ENCODE results near the gene WBP1L. TPM values are rescaled to one million over a fixed set of nuclear protein-coding genes. Genes with fewer than 3 reads are reported as not detected.
"Not testable (repeated sequence)": the region's sequence is repeated elsewhere in the genome, so short reads cannot be mapped to it uniquely, and the experiment has no call there.

Gene WBP1L
- total RNA-seq, 1 donor from 2014 or later, result 55.2 TPM

DNA sequence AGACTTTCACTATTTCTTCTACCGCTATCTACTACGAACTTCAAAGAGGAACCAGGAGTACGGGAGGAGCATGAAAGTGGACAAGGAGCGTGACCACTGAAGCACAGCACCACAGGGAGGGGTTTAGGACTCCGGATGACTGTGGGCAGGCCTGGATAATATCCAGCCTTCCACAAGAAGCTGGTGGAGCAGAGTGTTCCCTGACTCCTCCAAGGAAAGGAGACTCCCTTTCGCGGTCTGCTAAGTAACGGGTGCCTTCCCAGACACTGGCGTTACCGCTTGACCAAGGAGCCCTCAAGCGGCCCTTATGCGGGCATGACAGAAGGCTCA lies 15.2 kb downstream of the WBP1L start:
- not testable (repeated sequence) for DNase-seq (ENCODE audit: low spot score)

DNA sequence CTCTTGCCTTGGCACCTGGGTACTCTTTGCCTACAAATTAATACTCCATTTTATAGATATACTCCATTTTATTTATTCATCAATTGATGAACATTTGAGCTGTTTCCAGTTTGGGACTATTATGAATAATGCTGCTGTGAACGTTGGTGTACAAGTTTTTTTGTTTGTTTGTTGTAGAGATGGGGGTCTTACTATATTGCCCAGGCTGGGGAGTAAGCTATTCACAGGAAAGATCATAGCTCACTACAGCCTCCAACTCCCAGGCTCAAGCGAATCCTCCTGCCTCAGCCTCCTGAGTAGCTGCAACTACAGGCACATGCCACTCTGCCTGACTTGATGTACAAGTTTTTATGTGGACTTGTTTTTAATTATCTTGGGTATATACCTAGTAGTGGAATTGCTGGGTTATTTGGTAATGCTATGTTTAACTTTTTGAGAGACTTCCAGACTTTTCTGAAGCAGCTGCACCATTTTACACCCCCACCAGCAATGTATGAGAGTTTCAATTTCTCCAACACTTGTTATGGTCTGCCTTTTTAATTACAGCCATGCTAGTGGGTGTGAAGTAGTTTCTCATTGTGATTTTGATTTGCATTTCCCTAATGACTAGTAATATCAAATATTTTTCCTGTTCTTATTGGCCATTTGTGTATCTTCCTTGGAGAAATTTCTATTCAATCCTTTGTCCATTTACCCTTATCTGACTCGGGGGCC lies 15.9 kb downstream of the WBP1L start:
- DNase-seq (ENCODE audit: low spot score), result no peak

DNA sequence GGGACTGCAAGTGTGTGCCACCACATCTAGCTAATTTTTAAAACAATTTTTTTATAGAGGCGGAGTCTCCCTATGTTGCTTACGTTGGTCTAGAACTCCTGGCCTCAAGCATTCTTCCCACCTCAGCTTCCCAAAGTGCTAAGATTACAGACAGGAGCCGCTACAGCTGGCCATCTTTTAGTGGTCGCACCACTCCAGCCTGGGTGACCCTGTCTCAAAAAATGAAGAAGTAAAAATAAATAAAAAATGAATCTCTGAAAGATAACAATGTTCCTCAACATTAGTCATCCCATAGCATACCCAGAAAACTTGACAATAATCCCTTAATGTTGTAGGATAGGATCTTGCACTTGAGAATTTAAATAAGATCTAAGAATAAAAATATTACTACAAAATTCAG lies 18.2 kb downstream of the WBP1L start:
- DNase-seq (ENCODE audit: low spot score), result no peak

DNA sequence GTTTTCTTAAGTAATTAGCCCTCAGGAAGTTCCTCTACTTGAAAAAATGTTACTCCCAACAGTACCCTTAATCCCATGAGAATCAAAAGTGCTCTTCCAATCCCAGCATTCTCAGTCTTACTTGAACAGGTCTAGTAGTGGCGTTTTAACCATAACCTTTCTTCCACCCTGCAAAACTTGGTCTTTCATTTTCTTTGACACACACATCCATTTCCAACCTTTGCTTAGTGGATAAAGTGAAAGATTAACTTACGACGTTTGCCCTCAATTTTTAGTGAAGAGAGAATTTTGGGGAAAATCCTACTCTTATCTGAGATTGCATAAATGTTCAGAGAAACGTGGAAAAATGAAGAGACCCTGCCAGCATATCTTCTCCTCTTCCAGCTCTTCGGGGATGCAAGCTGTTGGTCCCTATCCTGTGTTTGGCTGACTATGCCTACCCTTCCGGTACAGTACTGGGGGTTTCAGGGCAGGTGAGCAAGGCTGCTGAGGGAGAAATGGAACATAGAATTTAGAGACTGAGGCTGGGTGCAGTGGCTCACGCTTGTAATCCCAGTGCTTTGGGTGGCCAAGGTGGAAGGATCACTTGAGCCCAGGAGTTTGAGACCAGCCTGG lies 18.8 kb downstream of the WBP1L start:
- no peak for DNase-seq (ENCODE audit: low spot score)

DNA sequence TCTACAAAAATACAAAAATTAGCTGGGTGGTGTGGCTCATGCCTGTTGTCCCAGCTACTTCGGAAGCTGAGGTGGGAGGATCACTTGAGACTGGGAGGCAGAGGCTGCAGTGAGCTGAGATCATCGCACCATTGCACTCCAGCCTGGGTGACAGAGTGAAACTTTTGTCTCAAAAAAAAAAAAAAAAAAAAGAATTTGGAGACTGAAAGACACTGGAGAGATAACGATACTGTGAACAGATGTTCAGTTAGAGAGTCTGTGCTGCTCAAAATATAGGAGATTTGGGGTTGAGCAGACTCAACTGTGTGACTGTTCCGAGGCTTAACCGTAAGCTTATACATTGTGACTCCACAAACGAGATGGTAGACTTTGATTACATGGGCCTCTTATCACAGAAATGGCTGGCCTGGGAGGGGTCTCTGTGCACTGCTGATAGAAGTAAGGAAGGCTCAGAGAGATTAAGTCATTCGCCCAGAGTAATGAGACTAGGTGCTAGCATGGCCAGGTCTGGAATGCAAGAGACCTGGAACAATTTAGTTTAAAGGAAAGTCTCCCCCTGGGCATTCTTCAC lies 19.4 kb downstream of the WBP1L start:
- DNase-seq (ENCODE audit: low spot score), result no peak

DNA sequence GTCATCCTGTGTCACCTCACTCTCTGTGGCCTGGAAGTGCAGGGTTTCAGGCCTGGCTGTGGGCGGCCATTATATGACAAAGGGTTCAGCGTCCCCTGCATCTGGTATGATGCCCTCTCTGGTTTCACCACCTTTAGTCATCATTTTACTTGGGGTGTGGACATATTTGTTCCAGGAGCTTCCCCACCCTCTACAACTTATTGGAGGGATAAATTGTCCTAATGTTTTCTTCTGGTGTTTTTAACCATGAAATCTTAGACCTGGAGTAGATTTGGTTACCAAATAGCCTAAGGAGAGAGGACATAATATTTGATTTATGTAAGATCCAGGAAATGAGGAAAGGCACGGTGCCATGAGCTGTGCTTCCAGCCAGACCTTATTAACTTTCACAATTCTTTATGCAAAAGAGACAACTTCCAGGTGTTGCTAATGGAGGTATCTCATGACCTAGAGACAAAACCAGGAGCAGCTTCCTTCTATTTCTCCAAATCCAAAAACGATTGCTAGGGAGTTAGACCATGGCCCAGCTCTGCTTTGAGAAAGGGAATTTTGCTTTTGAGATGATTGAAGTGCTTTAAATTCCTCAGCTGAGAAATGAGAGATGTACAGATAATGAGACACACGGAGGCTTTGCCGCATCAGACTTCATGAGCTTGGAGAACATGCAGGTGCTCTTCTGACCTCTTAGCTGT lies 20.9 kb downstream of the WBP1L start:
- no peak for DNase-seq (ENCODE audit: low spot score)

DNA sequence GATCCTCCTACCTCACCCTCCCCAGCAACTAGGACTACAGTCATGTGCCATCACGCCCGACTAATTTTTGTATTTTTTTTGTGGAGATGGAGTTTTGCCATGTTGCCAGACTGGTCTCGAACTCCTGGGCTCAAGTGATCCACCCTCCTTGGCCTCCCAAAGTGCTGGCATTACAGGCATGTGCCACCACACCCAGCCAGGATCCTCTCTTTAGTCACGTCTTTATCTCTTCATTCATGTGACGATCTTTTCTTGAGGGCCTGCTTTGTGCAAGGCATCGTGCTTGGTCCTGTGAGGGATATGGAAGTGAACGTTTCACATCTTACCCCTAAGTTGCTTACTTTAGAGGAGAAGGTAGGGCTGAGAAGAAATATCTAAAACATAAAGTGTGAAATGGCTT lies 21.6 kb downstream of the WBP1L start:
- DNase-seq (ENCODE audit: low spot score), result no peak

DNA sequence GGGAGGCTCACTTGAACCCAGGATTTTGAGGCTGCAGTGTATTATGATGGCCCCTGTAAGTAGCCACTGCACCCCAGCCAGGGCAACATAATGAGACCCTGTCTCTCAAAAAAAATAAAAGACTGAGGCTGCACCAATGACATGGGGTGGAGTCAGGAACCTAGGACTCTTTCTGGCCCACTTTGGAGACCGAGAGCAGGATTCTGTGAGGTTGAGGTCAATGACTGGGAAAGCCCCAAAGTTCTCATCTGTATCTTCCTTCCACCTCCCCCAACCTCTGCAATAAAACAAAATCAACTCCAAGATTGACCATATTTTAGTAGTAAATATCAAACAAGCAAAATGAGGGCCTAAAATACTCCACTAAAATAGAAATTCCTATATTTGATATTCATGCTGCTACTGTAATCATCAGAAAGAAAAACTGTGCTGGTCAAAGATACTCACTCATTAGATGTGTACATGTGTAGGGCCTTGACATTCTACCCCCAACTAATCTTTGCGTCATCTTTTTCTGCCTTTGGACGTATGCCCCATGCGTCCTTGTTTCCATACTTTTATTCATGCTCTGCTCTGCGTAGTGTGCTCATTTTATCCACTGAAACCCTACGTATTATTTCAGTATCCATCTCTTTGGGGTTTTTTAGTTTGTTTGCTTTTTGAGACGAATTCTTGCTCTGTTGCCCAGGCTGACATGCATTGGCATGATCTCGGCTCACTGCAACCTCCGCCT lies 23.8 kb downstream of the WBP1L start:
- DNase-seq (ENCODE audit: low spot score), result no peak

DNA sequence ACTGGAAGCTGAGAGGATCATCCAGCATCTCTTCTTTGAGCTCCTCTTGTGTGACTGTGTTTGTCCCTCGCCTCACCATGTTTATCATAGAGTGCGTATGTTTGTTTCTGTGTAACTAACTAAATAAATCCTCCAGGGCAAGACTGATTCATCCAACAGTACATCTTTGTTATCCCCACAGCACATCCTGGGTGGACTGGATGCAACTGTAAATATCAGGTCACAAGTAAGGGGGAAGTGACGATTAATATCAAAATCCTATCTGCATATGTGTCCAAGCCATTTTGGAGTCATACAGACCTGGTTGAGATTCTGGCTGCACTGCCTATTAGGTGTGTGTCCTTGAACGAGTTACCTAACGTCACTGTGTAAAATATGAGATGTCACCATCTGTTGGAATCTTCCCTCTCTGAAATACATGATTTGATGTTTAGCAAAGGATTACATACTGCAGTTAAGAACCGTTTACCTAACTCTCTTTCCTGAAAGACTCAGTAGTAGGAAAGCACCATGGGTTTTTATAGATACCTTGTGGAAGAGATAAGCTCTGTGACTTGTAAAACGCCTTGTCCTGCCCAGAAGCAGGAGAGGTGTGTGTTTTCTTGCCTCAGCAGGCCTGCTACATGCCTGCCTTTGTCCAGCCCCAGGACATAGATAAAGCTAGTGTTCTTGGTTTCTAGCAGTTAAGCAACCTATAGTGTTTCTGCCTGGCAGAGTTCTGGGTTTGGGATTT lies 25.8 kb downstream of the WBP1L start:
- DNase-seq (ENCODE audit: low spot score), result no peak

DNA sequence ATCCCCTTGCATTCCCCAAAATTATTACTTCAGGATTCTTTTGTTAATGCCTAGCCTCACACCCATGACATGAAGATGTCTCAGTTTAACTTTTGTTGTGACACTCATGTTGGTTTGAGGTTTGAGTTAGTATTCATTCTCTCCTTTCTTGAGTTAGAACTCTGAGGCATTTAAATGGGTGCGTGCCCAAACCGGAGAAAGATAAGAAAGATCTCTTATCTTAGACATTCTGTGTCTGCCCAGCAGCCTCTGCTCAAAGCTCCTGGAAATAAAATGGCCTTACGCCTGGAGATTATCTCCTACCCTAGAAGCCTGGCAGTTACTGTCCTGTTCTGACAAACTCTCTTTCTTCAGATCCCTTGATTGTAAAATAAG lies 26.3 kb downstream of the WBP1L start:
- DNase-seq (ENCODE audit: low spot score), result no peak

DNA sequence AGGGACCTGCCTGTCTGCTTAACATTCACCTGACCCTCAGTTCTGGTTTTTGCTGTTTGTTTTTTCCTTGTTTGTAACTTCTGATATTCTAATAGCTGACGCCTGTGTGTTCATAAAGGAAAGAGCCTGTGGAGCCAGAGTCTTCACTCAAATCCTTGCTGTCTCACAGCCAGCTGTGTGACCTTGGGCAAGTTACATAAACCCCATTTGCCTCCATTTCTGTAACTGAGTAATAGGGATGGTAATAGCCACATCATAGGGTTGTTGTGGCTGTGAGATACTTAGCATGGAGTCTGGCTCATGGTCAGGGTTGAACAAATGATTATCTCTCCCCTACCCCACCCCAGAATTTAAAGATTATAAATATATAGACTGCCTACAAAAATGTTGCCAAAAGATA lies 27.0 kb downstream of the WBP1L start:
- DNase-seq (ENCODE audit: low spot score), result no peak

DNA sequence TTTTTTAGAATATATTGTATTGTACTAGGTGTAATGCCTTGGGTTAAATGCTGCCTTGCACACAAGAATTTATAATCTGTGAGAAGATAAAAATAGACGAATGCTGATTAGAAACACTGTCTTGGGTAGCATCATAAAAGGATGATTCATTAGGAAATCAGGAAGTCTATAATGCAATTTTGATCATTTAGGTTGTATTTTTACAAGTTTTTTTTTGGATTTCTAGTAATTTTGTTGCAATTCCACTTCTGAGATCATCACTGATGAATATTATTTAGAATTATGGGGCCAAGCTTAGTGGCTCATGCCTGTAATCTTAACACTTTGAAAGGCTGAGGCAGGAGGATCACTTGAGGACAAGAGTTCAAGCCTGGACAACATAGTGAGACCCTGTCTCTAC lies 29.6 kb downstream of the WBP1L start:
- DNase-seq (ENCODE audit: low spot score), result no peak

DNA sequence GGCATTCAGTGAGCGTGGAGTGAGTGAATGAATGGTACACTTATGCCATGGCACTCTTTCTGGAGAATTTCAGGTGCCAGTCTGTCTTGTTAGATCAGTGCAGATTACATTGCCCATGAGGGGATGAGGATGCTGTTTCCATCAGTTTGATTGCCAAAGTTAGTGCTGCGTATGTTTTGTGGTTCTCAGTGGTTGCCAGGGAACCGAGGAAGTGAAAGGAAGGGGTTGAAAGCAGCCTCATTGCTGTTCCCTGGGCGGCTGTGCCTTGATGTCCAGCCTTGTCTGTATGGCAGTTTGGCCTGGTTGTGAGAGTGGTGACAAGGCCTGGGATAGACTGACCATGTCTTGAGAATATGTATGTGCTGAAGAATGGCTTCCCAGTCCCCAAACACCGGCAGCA lies 30.2 kb downstream of the WBP1L start:
- DNase-seq (ENCODE audit: low spot score), result no peak

DNA sequence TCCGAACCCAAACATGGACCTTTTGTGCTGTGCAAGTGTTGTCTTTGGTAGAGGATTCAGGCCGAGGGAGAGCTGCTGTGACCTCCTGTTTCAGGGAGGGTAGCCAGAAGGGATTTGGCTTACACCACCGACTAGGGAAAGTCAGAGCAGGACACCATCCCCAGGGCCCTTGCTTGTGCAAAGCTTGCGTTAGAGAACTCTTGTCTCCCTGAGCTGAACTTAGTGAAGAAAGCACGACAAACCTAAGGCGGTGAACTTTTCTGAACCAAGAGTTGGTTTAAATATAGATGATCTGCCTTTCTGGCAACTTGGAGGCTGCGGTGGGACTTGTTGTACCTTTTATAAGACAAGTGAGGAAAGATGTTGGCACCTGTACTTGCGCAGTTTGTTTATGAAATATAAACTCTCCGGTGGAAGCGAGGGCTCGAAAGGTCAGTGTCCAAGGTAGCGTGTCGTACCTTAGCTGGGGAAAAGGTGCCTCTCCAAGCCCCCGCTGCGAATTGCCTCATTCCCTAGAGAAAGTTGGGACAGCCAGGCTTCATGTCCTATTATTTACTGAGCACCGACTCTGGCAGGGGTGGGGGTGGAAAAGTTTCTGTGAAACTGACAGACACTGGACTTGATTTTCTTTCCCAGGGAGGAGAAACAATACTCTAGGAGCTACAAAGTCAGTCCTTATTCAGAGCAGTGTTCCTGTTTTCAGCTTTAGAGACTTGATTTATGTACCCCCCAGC lies 31.6 kb downstream of the WBP1L start:
- peak; percentile 70 for DNase-seq (ENCODE audit: low spot score)

DNA sequence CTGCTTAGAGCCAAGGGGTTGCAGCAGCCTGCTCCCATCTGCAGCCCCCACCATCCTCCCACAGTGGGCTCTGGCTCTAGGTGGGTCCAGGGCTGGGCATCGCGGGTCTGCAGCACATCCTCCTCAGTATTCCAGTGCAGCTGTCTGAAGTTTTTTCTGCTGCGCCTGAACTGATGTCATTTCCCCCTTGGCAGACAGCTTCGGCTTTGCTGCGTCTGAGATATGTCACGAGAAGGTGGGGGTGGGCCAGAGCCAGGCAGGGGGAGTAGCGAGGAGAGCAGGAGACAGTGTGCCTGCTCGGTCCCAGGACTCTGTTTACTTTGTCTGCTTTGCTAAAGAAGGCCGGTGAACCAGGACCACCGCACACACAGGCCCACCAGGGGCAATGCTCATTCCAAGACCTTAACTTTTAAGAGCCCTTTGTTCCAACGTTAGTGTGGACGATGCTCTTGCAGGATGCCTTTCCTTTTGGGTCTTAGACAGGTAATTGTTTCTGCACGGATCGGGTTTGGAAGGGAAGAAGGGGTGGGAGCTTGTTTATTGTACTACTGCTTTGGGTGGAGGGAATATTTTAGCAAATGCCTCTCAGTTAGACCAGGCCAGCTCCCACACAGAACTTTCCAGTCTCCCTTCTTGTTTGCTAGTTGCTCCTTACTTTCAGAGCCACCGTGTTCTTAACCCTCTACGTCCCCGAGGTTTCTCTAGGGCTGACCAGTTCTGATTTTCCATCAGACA lies 32.4 kb downstream of the WBP1L start:
- DNase-seq (ENCODE audit: low spot score), result peak; percentile 82

DNA sequence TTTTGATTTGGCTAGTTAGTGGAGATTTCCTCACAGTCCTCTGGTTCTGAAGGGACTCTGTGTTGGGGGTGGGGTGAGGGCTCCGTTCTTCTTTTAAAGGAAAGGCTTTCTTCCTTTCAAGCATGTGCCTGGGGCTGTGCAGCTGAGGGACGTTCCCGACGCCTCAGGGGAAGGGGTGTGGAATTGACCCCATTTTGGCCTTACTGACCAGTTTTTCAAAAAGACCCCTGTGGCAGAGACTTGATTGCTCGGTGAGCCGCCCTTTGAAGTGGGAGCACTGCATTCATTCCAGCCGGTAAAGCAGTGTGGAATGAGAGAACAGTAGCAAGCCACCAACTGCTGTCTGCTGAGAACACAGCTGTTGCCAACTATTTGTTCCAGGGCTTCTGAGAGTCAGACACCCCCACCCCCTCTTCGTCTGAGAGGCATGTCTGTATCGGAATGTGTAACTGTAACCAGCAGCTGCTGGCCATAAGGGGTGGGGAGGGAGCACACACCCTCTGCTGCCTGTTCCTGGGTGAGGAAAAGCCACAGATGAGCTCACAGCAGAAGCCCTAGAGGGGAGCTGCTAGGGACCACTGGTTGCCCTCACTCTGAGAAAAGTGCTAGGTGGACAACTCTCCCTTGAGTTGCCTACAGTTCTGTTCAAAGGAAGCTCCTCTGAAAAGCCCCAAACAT lies 33.2 kb downstream of the WBP1L start:
- DNase-seq (ENCODE audit: low spot score), result peak; percentile 76

DNA sequence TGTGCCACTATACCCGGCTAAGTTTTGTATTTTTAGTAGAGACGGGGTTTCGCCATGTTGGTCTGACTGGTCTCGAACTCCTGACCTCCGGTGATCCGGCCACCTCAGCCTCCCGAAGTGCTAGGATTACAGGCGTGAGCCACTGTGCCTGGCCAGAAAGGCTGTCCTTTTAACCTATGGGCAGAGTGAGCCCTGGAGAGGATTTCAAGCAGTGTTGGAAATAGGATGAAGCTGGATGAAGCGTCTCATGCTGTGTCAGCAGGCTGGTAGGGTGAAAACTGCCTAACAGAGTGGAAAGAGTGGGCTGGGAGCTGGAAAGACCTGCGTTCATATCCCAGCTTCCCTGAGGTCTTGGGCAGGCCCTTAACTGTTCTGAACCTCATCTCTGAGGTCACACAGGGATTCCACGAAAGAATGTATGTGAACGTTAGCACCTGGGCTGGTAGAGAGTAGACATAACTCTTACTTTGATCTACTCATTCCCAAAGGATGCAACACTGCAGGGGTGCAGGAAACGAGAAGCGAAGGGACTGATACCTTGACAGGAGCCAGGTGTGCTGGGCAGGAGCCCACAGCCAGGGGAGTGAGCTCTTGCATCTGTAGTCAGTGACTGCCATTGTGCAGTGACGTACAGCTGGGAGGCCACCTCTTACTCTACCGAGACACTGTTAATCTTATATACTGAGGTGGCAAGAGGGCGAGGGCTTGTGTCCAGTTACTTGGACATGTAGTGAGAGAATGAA lies 34.1 kb downstream of the WBP1L start:
- no peak for DNase-seq (ENCODE audit: low spot score)

DNA sequence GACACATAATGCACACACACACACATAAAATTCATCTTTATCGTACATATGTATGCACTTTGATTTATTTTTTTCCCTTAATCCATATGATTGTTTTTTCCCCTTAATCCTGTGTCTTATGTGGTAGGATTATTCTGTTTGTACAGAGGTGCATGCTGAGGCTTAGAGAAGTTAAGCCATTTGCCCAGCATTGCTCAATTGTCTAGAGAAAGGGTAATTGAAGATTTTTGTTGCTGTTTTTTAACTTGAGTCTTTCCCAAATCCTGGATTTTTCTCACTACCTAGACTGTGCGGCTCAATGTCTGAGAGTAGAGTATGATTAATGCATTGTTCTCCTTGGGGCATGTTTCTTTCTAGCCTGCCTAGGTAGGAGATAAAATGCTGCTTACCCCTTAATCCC lies 35.0 kb downstream of the WBP1L start:
- DNase-seq (ENCODE audit: low spot score), result no peak

All from ureter (tissue), 1 donor.